Forelimb muscle (tissue), 1 donor: ENCODE data around the gene MCU. TPM values are rescaled to one million over a fixed set of nuclear protein-coding genes. Genes with fewer than 3 reads are reported as not detected.
"Not testable (repeated sequence)": the region's sequence is repeated elsewhere in the genome, so short reads cannot be mapped to it uniquely, and the experiment has no call there.

Experiments
- DNase-seq: peaks from one replicate; pipeline ENCODE4 v3.0.0-alpha.2; 2013; ENCODE audit warnings: low read depth
- polyA plus RNA-seq: library from polyadenylated mRNA; unstranded; fragments of 120-200 nt; gene quantifications from one replicate; pipeline ENCODE4 v1.2.1, GENCODE V29; 2013; ENCODE audit not compliant: insufficient read length

The MCU gene
- polyA plus RNA-seq, 1 donor: 111 TPM

- DNase-seq: no peak
Observed at GRCh38 chr10:72687035-72687434, 4.9 kb upstream of the MCU start.

GRCh38 chr10:72688208-72688651 is 3.7 kb upstream of the MCU start:
- DNase-seq: no peak

- DNase-seq: no peak
Observed at GRCh38 chr10:72689660-72690059, 2.3 kb upstream of the MCU start.

GRCh38 chr10:72690071-72690755 is 1.7 kb upstream of the MCU start:
- DNase-seq: no peak

- no peak for DNase-seq
Observed at GRCh38 chr10:72691470-72691862, 477 bp upstream of the MCU start.

GRCh38 chr10:72692744-72692993 is 726 bp downstream of the MCU start:
- no peak for DNase-seq

- DNase-seq: no peak
Observed at GRCh38 chr10:72692994-72693781, 1.2 kb downstream of the MCU start.

GRCh38 chr10:72694476-72695369 is 2.8 kb downstream of the MCU start:
- DNase-seq: no peak

- DNase-seq: no peak
Observed at GRCh38 chr10:72695496-72695895, 3.6 kb downstream of the MCU start.

GRCh38 chr10:72697716-72698115 is 5.8 kb downstream of the MCU start:
- DNase-seq: no peak

- DNase-seq: not testable (repeated sequence)
Observed at GRCh38 chr10:72702465-72702864, 10.5 kb downstream of the MCU start.

GRCh38 chr10:72702868-72703581 is 11.1 kb downstream of the MCU start:
- no peak for DNase-seq

- DNase-seq: no peak
Observed at GRCh38 chr10:72704117-72704516, 12.2 kb downstream of the MCU start.

- DNase-seq: no peak
Observed at GRCh38 chr10:72709041-72709440, 17.1 kb downstream of the MCU start.

GRCh38 chr10:72712136-72712535 is 20.2 kb downstream of the MCU start:
- no peak for DNase-seq

- no peak for DNase-seq
Observed at GRCh38 chr10:72719941-72720592, 28.1 kb downstream of the MCU start.

GRCh38 chr10:72720814-72721660 is 29.1 kb downstream of the MCU start:
- no peak for DNase-seq

- DNase-seq: no peak
Observed at GRCh38 chr10:72727130-72727529, 35.2 kb downstream of the MCU start.

- DNase-seq: no peak
Observed at GRCh38 chr10:72728462-72728861, 36.5 kb downstream of the MCU start.

- no peak for DNase-seq
Observed at GRCh38 chr10:72729528-72729927, 37.6 kb downstream of the MCU start.
